Esophagus squamous epithelium (tissue), 4 donors: ENCODE data around the gene GPSM1.

ENCODE experiments used
- CTCF ChIP-seq, 6 experiments: fragments of 450-650 bp in 4 of 6; fragments of 200-600 bp in 2 of 6; sonication (generic) in 2 of 6; IDR thresholded peaks; one replicate each; pipeline ENCODE4 v1.5.1; 2016 to 2019; ENCODE audit warnings: antibody characterized with exemption in 6 of 6, mild to moderate bottlenecking in 4 of 6, moderate library complexity in 4 of 6
- POLR2A ChIP-seq, 4 donors: fragments of 450-650 bp; IDR thresholded peaks; one replicate each; pipeline ENCODE4 v1.6.1; 2017; ENCODE audit warnings: antibody characterized with exemption in 4 of 4, mild to moderate bottlenecking in 4 of 4, moderate library complexity in 3 of 4

- TF ChIP-seq CTCF (IDR thresholded peaks at IDR 0.05) (no peak), POLR2A (IDR thresholded peaks at IDR 0.05) (no peak)
Measured at GRCh38 chr9:136392538-136393449, 65.5 kb downstream of the GPSM1 start.
